Effector memory CD8-positive, alpha-beta T cell (primary cell): ENCODE data around the gene PYDC1.
A peak's percentile ranks its signal among the peaks of the same experiment; 100 is the strongest.
"Not testable (repeated sequence)": the region's sequence is repeated elsewhere in the genome, so short reads cannot be mapped to it uniquely, and the experiment has no call there.

Source experiments
- ATAC-seq: fragments of 150-1000 bp; cut with Tn5 transposase; replicated peaks from 2 replicates; pipeline ENCODE4 v1.10.0; 2021; ENCODE audit warnings: mild to moderate bottlenecking, moderate library complexity
- DNase-seq, 3 experiments: peaks; one replicate each; pipeline ENCODE4 v3.0.0; 2021
- H3K27ac Mint-ChIP-seq, 2 donors: one replicate each; pipeline ENCODE4 v1.8.0; 2022; ENCODE audit warnings: mild to moderate bottlenecking in 2 of 2, mixed read lengths in 2 of 2, moderate library complexity in 2 of 2
- H3K27me3 Mint-ChIP-seq, 2 donors: one replicate each; pipeline ENCODE4 v1.8.0; 2022; ENCODE audit warnings: mixed read lengths in 2 of 2
- H3K36me3 Mint-ChIP-seq: one replicate; pipeline ENCODE4 v1.8.0; 2022; ENCODE audit warnings: mild to moderate bottlenecking, moderate library complexity, mixed read lengths; ENCODE audit not compliant: insufficient read depth
- H3K4me1 Mint-ChIP-seq, 2 donors: one replicate each; pipeline ENCODE4 v1.8.0; 2022; ENCODE audit warnings: low read depth in 2 of 2, mixed read lengths in 2 of 2
- H3K4me3 Mint-ChIP-seq, 2 donors: one replicate each; pipeline ENCODE4 v1.8.0; 2022; ENCODE audit warnings: mild to moderate bottlenecking in 2 of 2, mixed read lengths in 2 of 2, moderate library complexity in 2 of 2
- H3K9me3 Mint-ChIP-seq, 2 donors: one replicate each; pipeline ENCODE4 v1.8.0; 2022; ENCODE audit warnings: mixed read lengths in 2 of 2

Gene PYDC1

DNA sequence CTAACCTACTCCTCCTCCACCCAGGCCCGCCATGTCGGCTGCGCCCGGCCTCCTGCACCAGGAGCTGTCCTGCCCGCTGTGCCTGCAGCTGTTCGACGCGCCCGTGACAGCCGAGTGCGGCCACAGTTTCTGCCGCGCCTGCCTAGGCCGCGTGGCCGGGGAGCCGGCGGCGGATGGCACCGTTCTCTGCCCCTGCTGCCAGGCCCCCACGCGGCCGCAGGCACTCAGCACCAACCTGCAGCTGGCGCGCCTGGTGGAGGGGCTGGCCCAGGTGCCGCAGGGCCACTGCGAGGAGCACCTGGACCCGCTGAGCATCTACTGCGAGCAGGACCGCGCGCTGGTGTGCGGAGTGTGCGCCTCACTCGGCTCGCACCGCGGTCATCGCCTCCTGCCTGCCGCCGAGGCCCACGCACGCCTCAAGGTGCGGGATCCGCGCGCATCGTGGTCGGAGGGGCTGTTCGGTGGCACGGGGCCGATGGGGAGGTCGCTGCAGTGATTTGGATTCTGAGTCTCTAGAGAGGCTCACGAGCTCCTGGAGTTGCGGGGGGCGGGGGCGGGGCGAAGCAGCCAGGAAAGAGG is 2.1 kb downstream of the PYDC1 start:
- H3K27ac Mint-ChIP-seq, result no peak overlapping the region
- H3K36me3 Mint-ChIP-seq, result peaks cover 9% of the 10 kb centered on the region
- peak; percentile 44 for ATAC-seq
- H3K27me3 Mint-ChIP-seq, result peaks cover 28 to 62% of the 10 kb centered on the region in 2 donors
- no peaks in the 10 kb centered on the region for H3K9me3 Mint-ChIP-seq
- DNase-seq, result no peak
- peaks cover 14 to 18% of the 10 kb centered on the region in 2 donors for H3K4me1 Mint-ChIP-seq
- peak overlapping the region; percentile 76 to 84 for H3K4me3 Mint-ChIP-seq

DNA sequence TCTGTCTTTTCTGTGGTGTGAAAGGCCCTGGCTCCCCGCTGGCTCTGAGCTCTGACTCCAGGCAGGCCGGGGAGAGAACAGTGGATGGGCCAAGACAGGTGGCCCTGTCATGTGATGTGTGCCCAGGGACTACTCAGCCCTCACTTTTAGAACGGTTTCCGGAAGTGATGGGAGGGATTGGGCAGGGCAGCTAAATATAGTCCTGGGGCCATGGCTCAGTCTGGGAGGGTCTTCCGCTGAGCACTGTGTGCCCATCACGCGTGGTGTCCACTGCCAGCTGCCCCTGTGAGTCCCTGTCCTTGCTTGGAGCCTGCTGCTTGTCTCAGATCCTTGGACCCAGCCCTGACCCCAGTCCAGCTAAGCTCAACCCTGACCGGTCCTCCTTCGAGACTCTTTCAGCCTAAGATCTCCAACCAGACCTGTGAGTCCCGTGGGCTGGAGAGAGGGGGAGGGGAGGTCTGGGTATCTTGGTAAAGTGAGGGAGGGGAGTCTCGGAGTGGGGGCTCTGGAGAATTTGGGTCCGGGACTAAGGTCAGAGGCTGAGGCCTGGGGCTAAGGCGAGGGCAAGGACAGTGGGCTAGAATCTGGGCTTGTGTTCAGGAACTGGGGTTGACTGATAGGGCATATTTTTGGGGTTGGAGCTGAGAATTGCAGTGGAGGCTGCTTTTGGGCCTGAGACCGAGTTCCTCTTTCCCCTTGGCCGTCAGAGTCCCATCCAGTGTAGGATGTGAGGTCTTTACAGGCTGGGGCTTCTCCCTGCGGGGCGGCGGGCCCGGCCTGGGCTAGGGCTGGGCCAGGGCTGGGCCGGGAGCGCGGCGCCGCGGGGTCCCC is 2.8 kb downstream of the PYDC1 start, which contains the start of gene TRIM72:
TSS of gene TRIM72 (plus strand) at position 243 of the 831 bp plus-strand sequence. CDS start 620 bp downstream, outside the sequence.
- H3K4me1 Mint-ChIP-seq, result peaks cover 14 to 18% of the 10 kb centered on the region in 2 donors
- H3K27ac Mint-ChIP-seq, result no peak within 1 kb of the TSS
- ATAC-seq, result no peak
- no peak for DNase-seq
- peaks cover 25 to 55% of the 10 kb centered on the region in 2 donors for H3K27me3 Mint-ChIP-seq
- H3K4me3 Mint-ChIP-seq, result peak within 1 kb of the TSS; percentile 76 to 84
- peaks cover 9% of the 10 kb centered on the region for H3K36me3 Mint-ChIP-seq
- no peaks in the 10 kb centered on the region for H3K9me3 Mint-ChIP-seq

- DNase-seq (no peak), ATAC-seq (no peak)
- Mint-ChIP-seq H3K27ac (no peak overlapping the region), H3K27me3 (peaks cover 17 to 48% of the 10 kb centered on the region in 2 donors), H3K36me3 (peaks cover 9% of the 10 kb centered on the region), H3K4me3 (peak overlapping the region in 1 of 2 donors; percentile 58), H3K4me1 (peaks cover 14 to 16% of the 10 kb centered on the region in 2 donors), H3K9me3 (no peaks in the 10 kb centered on the region)
These were observed 3.6 kb downstream of the PYDC1 start for GRCh38 chr16:31213342-31213741.

DNA sequence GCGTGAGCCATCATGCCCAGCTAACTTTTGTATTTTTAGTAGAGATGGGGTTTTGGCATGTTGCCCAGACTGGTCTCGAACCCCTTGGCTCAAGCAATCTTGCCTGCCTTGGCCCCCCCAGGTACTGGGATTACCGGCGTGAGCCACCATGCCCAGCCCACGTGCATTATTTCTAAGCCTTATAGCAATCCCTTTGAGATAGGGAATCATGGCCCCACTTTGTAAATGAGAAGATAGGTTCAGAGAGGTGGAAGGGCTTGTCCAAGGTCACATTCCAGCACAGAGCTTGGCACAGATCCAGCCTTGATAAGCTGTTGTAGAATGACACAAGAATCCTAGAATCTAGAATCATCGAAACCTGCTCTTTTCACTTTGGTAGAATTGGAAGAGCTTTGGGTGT is 10.2 kb downstream of the PYDC1 start:
- Mint-ChIP-seq H3K4me1 (peaks cover 8 to 11% of the 10 kb centered on the region in 2 donors), H3K9me3 (no peaks in the 10 kb centered on the region), H3K36me3 (peaks cover 51% of the 10 kb centered on the region), H3K4me3 (no peak overlapping the region), H3K27ac (peak overlapping the region in 1 of 2 donors; percentile 81), H3K27me3 (no peaks in the 10 kb centered on the region)
- DNase-seq, result no peak
- no peak for ATAC-seq

DNA sequence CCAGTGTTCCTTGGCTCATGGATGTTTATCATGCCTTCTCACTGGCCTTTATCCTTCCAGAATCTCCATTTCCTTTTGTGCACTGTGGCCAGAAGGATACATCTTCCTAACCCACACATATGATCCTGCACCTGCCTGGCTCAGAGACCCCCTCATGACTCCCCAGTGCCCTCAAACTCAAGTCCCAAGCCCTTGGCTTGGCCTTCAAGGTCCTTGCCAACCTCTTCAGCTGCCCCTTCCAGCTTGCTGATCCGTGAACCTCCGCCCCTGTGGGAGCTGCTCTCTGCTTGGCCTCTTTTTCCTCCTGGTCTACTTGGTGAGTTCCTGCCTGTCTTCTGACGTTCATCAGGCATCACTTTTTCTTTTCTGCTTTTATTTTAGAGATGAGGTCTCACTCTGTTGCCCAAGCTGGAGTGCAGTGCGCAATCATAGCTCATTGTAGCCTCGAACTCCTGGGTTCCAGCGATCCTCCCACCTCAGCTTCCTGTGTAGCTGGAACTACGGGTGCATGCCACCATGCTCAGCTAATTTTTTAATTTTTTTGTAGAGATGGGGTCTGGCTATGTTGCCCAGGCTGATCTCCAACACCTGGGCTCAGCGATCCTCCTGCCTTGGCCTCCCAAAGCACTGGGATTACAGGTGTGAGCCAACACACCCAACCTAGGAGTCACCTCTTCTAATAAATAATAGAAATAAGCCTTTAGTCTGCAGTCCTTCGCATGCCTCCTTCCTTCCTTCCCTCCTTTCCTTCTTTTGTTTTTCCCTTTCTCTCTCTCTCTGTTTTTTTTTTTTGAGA is 11.9 kb downstream of the PYDC1 start:
- ATAC-seq (no peak), DNase-seq (no peak)
- H3K27ac Mint-ChIP-seq, result peak overlapping the region; percentile 45 to 59
- H3K36me3 Mint-ChIP-seq, result peaks cover 65% of the 10 kb centered on the region
- peak overlapping the region in 1 of 2 donors; percentile 28 for H3K4me3 Mint-ChIP-seq
- H3K9me3 Mint-ChIP-seq, result no peaks in the 10 kb centered on the region
- H3K27me3 Mint-ChIP-seq, result no peaks in the 10 kb centered on the region
- peaks cover 20 to 22% of the 10 kb centered on the region in 2 donors for H3K4me1 Mint-ChIP-seq

DNA sequence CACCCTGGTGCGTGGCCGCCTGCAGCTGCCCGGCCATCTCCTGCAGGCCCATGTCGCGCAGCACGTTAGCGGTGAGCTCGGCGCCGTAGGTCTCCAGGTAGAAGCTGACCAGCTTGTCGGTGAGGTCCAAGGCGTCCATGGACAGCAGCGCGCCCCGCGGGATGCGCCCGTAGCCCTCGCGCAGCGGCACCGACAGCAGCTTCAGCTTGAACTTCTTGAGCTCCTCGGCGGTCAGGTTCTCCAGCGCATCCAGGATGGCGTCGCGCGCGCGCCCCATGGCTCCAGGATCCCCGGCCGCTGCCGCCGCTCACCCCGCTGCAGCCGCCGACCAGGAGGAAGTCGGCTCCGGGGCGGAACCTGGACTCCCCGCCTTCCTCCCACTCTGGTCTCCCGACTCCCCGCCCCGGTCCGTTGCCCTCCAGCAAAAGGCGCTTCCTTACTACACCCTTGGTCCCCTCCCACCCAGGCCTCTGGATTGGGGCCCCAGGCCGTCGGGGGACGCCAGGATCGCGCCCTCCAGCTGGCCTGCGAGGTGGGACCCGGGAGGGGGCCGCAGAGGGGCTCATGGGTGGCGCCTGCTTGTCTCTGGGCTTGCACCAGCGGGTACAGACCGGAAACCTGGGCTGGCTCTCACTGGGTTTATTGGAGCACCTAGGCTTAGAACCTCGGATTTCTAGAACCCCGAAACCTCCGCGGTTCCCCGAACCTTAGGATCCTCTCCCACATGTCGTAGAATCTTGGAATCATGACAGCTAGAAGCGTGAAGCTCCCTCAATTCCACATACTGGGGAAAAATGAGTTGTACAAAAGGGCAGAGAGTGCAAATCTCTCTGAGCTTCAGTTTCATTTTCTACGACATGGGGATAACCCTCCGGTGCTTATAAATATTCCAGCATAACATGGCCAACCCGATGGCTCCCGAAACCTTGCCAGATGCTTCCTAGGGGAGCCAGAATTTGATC is 14.2 kb downstream of the PYDC1 start, which contains the start of gene PYCARD:
TSS of gene PYCARD (minus strand) at position 347 of the 962 bp plus-strand sequence. CDS start at position 277, 70 bp downstream.
- H3K36me3 Mint-ChIP-seq, result peaks cover 81% of the 10 kb centered on the region
- H3K4me3 Mint-ChIP-seq, result peak within 1 kb of the TSS; percentile 90 to 92
- DNase-seq, result peak in 2 of 3 experiments; percentile 40 to 41

DNA sequence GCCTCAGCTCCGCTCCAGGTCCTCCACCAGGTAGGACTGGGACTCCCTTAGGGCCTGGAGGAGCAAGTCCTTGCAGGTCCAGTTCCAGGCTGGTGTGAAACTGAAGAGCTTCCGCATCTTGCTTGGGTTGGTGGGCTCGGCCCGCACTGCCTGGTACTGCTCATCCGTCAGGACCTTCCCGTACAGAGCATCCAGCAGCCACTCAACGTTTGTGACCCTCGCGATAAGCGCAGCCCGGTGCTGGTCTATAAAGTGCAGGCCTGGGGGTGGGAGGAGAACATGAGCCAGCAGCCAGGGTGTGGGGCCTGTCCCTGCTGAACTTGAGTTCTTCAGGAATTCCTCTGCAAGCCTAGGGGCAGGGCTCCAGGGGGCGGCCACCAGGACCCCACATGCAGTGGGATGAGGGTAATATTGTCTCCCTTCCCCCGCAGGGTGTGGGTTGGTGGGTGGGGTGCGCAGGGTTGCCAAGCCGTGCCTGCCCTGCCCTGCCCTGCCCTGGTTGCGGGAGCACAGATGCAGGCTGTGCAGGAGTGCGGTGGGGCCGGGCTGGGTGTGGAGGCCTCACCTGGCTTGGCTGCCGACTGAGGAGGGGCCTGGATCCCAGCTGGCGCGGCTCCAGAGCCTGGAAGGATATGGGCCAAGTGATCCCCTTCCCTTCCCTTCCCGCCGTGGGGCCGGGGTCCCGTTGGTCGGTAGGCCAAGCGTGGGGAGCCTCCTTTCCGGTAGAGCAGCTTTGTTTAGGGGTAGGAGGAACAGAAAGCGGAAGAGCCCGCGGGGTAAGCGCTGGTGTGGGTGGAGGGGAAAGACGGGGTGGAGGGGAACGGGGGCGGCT is 15.1 kb downstream of the PYDC1 start:
- peak overlapping the region; percentile 90 to 92 for H3K4me3 Mint-ChIP-seq
- peak overlapping the region; percentile 79 to 97 for H3K27ac Mint-ChIP-seq
- DNase-seq (peak; percentile 33 to 40 (median 38)), ATAC-seq (peak; percentile 68)
- peaks cover 87% of the 10 kb centered on the region for H3K36me3 Mint-ChIP-seq
- H3K4me1 Mint-ChIP-seq, result peaks cover 35 to 43% of the 10 kb centered on the region in 2 donors
- no peaks in the 10 kb centered on the region for H3K27me3 Mint-ChIP-seq
- no peaks in the 10 kb centered on the region for H3K9me3 Mint-ChIP-seq

More for the DNA sequence above, 14.2 kb downstream of the PYDC1 start, which contains the start of gene PYCARD:
- Mint-ChIP-seq H3K9me3 (no peaks in the 10 kb centered on the region), H3K4me1 (peaks cover 35 to 43% of the 10 kb centered on the region in 2 donors), H3K27me3 (no peaks in the 10 kb centered on the region), H3K27ac (peak within 1 kb of the TSS; percentile 79 to 97)
- ATAC-seq, result peak; percentile 35

GRCh38 chr16:31200821-31201568 is 15.9 kb downstream of the PYDC1 start:
- peaks cover 35 to 48% of the 10 kb centered on the region in 2 donors for H3K4me1 Mint-ChIP-seq
- H3K9me3 Mint-ChIP-seq, result no peaks in the 10 kb centered on the region
- ATAC-seq (peak; percentile 43), DNase-seq (peak in 2 of 3 experiments; percentile 42 to 43)
- peak overlapping the region; percentile 90 to 92 for H3K4me3 Mint-ChIP-seq
- no peaks in the 10 kb centered on the region for H3K27me3 Mint-ChIP-seq
- H3K27ac Mint-ChIP-seq, result peak overlapping the region; percentile 79 to 97
- peaks cover 95% of the 10 kb centered on the region for H3K36me3 Mint-ChIP-seq

DNA sequence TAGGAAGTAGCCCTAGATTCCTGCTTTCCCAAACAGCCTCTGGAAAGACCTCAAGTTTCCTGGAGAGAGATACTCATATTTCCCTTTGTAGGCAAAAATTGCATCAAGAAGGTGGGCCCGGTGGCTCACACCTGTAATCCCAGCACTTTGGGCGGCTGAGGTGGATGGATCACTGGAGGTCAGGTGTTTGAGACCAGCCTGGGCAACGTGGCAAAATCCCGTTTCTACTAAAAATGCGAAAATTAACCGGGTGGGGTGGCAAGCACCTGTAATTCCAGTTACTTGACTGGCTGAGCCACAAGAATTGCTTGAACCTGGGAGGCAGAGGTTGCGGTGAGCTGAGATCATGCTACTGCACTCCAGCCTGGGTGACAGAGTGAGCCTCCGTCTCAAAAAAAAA is 16.8 kb downstream of the PYDC1 start:
- Mint-ChIP-seq H3K4me1 (peaks cover 35 to 49% of the 10 kb centered on the region in 2 donors), H3K36me3 (peaks cover 98% of the 10 kb centered on the region)

DNA sequence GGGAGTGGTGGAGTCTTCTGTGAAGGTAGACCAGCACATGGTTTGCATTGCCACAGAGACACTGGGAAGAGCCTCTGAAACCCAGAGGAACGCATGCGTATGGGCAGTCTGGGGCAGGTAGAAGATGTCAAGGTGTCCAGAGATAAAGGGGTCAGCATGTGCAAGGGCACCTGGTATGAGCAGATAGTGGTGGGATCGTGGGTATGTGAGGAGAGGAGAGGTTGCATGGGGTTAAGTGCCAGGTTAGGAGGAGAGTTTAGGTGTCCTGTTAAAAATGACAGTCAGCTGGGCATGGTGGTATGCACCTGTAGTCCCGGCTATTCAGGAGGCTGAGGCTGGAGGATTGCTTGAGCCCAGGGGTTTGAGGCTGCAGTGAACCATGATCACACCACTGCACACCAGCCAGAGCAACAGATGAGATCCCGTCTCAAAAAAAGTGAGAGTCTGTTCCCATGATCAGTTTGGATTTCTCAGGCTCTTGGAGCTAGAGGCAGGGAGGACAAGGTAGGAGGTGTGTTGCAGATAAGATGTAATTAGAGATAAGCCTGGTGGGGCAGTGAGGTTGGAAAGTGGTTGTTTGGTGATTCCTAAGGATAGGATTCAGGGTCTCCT is 17.4 kb downstream of the PYDC1 start:
- Mint-ChIP-seq H3K4me3 (peak overlapping the region; percentile 9 to 90), H3K9me3 (no peaks in the 10 kb centered on the region), H3K27ac (peak overlapping the region; percentile 73 to 97), H3K36me3 (peaks cover 98% of the 10 kb centered on the region), H3K4me1 (peaks cover 35 to 49% of the 10 kb centered on the region in 2 donors), H3K27me3 (no peaks in the 10 kb centered on the region)
- no peak for DNase-seq
- no peak for ATAC-seq

More for the DNA sequence above, 16.8 kb downstream of the PYDC1 start:
- DNase-seq, ATAC-seq, H3K27me3 Mint-ChIP-seq, H3K9me3 Mint-ChIP-seq: not testable (repeated sequence)
- Mint-ChIP-seq H3K27ac (peak overlapping the region; percentile 73 to 97), H3K4me3 (peak overlapping the region; percentile 90 to 92)
